ENCODE data around the gene GLB1L3.

DNA sequence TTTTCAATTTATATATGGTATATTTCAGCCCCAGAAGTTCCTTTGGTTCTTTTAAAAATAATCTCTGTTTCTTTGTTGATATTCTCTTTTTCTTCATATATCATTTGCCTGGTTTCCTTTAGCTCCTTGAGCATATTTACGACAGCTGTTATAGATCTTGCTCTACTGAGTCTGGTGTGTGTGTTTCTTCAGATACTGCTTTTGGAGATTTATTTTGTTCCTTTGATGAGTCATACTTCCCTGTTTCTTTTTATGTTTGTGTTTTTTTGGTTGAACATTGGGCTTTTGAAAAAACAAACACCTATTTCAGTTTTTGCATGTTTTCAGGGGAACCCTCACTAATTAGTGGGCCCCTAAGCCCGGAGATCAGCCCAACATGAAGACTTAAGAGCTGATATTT, 79.0 kb downstream of the GLB1L3 start:
- TF ChIP-seq, protein P1, sequence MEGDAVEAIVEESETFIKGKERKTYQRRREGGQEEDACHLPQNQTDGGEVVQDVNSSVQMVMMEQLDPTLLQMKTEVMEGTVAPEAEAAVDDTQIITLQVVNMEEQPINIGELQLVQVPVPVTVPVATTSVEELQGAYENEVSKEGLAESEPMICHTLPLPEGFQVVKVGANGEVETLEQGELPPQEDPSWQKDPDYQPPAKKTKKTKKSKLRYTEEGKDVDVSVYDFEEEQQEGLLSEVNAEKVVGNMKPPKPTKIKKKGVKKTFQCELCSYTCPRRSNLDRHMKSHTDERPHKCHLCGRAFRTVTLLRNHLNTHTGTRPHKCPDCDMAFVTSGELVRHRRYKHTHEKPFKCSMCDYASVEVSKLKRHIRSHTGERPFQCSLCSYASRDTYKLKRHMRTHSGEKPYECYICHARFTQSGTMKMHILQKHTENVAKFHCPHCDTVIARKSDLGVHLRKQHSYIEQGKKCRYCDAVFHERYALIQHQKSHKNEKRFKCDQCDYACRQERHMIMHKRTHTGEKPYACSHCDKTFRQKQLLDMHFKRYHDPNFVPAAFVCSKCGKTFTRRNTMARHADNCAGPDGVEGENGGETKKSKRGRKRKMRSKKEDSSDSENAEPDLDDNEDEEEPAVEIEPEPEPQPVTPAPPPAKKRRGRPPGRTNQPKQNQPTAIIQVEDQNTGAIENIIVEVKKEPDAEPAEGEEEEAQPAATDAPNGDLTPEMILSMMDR (conservative IDR thresholded peaks at IDR 0.05; ENCODE audit: low read depth, low read length) = no peak
- no peak for TF ChIP-seq EZH2 (IDR thresholded peaks at IDR 0.05; ENCODE audit: borderline replicate concordance, low read depth, low read length, poor library complexity, severe bottlenecking)
